ENCODE measurements around the gene MEMO1.

DNA sequence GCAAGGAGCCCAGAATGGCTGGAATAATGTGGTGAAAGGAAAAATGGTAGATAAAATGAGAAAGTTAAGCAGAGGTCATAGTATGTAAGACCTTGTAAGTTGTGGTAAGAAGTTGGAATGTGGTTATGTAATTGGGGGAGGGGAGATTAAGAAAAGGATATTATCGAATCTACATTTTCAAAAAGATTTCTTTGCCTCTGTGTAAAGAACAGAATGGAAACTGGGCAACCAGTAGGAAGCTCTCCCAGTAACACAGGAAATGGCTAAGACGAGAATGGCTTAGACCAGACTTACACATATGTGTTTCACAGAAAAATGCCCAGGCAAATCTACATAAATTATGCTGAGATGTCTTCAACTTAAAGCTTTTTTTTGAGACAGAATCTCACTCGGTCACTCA, 13.2 kb downstream of the MEMO1 start:
- no peak for TF ChIP-seq POLR2A (IDR thresholded peaks at IDR 0.05)
- TF ChIP-seq, protein P1, sequence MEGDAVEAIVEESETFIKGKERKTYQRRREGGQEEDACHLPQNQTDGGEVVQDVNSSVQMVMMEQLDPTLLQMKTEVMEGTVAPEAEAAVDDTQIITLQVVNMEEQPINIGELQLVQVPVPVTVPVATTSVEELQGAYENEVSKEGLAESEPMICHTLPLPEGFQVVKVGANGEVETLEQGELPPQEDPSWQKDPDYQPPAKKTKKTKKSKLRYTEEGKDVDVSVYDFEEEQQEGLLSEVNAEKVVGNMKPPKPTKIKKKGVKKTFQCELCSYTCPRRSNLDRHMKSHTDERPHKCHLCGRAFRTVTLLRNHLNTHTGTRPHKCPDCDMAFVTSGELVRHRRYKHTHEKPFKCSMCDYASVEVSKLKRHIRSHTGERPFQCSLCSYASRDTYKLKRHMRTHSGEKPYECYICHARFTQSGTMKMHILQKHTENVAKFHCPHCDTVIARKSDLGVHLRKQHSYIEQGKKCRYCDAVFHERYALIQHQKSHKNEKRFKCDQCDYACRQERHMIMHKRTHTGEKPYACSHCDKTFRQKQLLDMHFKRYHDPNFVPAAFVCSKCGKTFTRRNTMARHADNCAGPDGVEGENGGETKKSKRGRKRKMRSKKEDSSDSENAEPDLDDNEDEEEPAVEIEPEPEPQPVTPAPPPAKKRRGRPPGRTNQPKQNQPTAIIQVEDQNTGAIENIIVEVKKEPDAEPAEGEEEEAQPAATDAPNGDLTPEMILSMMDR (IDR thresholded peaks at IDR 0.05): no peak
